Kidney (tissue), 14 donors: ENCODE results near the gene GRB14. TPM values are rescaled to one million over a fixed set of nuclear protein-coding genes. Genes with fewer than 3 reads are reported as not detected.

Experiments
- DNase-seq, 5 donors: peaks; one replicate each; pipeline ENCODE4 v3.0.0-alpha.2; 2013 to 2020
- FAIRE-seq: peaks from 2 replicates; lab custom pipeline; 2012; peaks lifted over from hg19 to GRCh38; lab: Jason Lieb, UNC
- H3K27ac ChIP-seq, 2 donors: one replicate each; pipeline ENCODE4 v1.7.0; 2013; ENCODE audit warnings: low read depth in 2 of 2, low read length in 2 of 2, inconsistent platforms in 1 of 2
- H3K27me3 ChIP-seq: one replicate; pipeline ENCODE4 v1.7.1; 2013; ENCODE audit warnings: low read length, inconsistent platforms; ENCODE audit not compliant: control insufficient read depth, insufficient read depth
- H3K36me3 ChIP-seq, 3 donors: one replicate each; pipeline versions ENCODE4 v1.7.0 to v1.7.1; 2013; ENCODE audit warnings: low read length in 3 of 3, control low read depth in 1 of 3, inconsistent platforms in 1 of 3; ENCODE audit not compliant: insufficient read depth in 3 of 3, control insufficient read depth in 2 of 3
- H3K4me1 ChIP-seq, 3 donors: one replicate each; pipeline versions ENCODE4 v1.7.0 to v1.7.1; 2013; ENCODE audit warnings: low read length in 3 of 3, inconsistent platforms in 1 of 3, low read depth in 1 of 3; ENCODE audit not compliant: control insufficient read depth in 2 of 3, insufficient read depth in 2 of 3
- H3K4me3 ChIP-seq, 3 donors: one replicate each; pipeline versions ENCODE4 v1.7.0 to v1.8.1; 2013; ENCODE audit warnings: low read length in 3 of 3, control low read depth in 1 of 3, inconsistent platforms in 1 of 3
- H3K9ac ChIP-seq, 3 donors: one replicate each; pipeline versions ENCODE4 v1.7.0 to v1.7.1; 2013; ENCODE audit warnings: low read length in 3 of 3, control low read depth in 1 of 3, inconsistent platforms in 1 of 3
- H3K9me3 ChIP-seq, 3 donors: one replicate each; pipeline versions ENCODE4 v1.7.0 to v1.7.1; 2013; ENCODE audit warnings: low read length in 3 of 3, control low read depth in 1 of 3, inconsistent platforms in 1 of 3; ENCODE audit not compliant: control insufficient read depth in 2 of 3, insufficient read depth in 1 of 3
- CTCF ChIP-seq: IDR thresholded peaks from 3 replicates; pipeline ENCODE4 v1.5.1; 2012; ENCODE audit warnings: mild to moderate bottlenecking, moderate library complexity, borderline replicate concordance; ENCODE audit not compliant: insufficient read depth; ENCODE audit errors: extremely low read depth
- intact Hi-C: fragments of 100-400 bp; cut with DNase I; formaldehyde crosslinking; loops from one replicate; pipeline ENCODE4 v1.11.1; 2022
- polyA plus RNA-seq: library from polyadenylated mRNA; stranded (reverse); fragments of 350-450 nt; fragmentation: Illumina TruSeq; extraction: RNeasy Lipid Tissue Mini Kit (QIAGEN cat#74804); gene quantifications from one replicate; pipeline ENCODE4 v1.2.3, GENCODE V29; 2014; ENCODE audit warnings: low read depth, low replicate concordance; ENCODE audit not compliant: insufficient read depth
- total RNA-seq: library from RNA; stranded (reverse); fragmentation: NEBNext Ultra II Directional; extraction: Animal tissue kit (Norgen Biotek cat#: 25700); gene quantifications from one replicate; pipeline ENCODE4 v1.2.1, GENCODE V29; 2021
- donor health status: control.
- donor health status: control.
- donor health status: control.
- donor health status: control.
- donor health status: control.
- donor health status: DM: yes; HTN: yes; CAD: no.
- donor health status: Normal renal cell carcinoma (clear cell type).

The GRB14 gene
- total and polyA plus RNA-seq, 2 donors from 2014 or later, result 41.7 to 71.3 TPM

- Histone ChIP-seq H3K9me3 (no peaks in the 10 kb centered on the region), H3K4me1 (no peaks in the 10 kb centered on the region), H3K36me3 (no peaks in the 10 kb centered on the region), H3K9ac (no peak overlapping the region), H3K27me3 (no peaks in the 10 kb centered on the region), H3K27ac (no peak overlapping the region), H3K4me3 (no peak overlapping the region)
- TF ChIP-seq CTCF, result no peak
- FAIRE-seq (no peak), DNase-seq (no peak)
- intact Hi-C loops, result no loop called here
These were observed 40.2 kb downstream of the GRB14 start for GRCh38 chr2:164581050-164581449.

GRCh38 chr2:164574931-164575330 is 46.4 kb downstream of the GRB14 start:
- Histone ChIP-seq H3K4me3 (no peak overlapping the region), H3K36me3 (no peaks in the 10 kb centered on the region), H3K9me3 (no peaks in the 10 kb centered on the region), H3K27me3 (no peaks in the 10 kb centered on the region), H3K27ac (no peak overlapping the region), H3K4me1 (peaks cover 0 to 9% (median 5%) of the 10 kb centered on the region in 3 donors), H3K9ac (no peak overlapping the region)
- no peak for DNase-seq
- peak; percentile 34 for TF ChIP-seq CTCF
- intact Hi-C loops, result no loop called here
- no peak for FAIRE-seq

- Histone ChIP-seq H3K4me1 (peaks cover 0 to 15% (median 5%) of the 10 kb centered on the region in 3 donors), H3K4me3 (peak overlapping the region in 2 of 3 donors; percentile 8 to 14), H3K36me3 (no peaks in the 10 kb centered on the region), H3K9me3 (no peaks in the 10 kb centered on the region), H3K27ac (no peak overlapping the region), H3K27me3 (no peaks in the 10 kb centered on the region), H3K9ac (no peak overlapping the region)
- FAIRE-seq, result no peak
- intact Hi-C loops, result no loop called here
- no peak for DNase-seq
- no peak for TF ChIP-seq CTCF
These were observed 50.8 kb downstream of the GRB14 start for GRCh38 chr2:164570475-164570874.

DNA sequence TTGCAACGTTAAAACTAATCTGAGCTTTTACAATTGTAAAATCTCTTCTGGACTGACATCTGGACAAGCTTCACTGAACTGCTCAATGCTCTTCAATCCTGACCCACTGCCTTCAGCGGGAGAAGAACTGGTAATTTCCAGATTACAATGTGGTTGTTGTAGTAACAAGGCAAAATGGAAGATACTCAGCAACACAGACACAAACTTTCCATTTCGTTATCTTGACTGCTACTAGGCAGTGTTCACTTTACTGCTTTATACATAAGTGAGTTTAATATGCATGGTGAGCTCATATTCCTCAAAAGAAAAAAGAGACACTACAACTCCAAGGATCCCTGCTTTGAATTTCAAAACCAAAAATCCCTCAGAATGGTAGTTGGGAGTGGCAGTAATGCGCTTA is 51.9 kb downstream of the GRB14 start:
- TF ChIP-seq CTCF, result no peak
- peak overlapping the region in 2 of 3 donors; percentile 41 for H3K4me3 ChIP-seq
- intact Hi-C loops, result no loop called here
- FAIRE-seq, result no peak
- H3K9me3 ChIP-seq, result no peaks in the 10 kb centered on the region
- peaks cover 0 to 15% (median 5%) of the 10 kb centered on the region in 3 donors for H3K4me1 ChIP-seq
- no peaks in the 10 kb centered on the region for H3K36me3 ChIP-seq
- DNase-seq, result peak in 1 of 5 donors; percentile 31
- no peak overlapping the region for H3K9ac ChIP-seq
- H3K27me3 ChIP-seq, result no peaks in the 10 kb centered on the region
- H3K27ac ChIP-seq, result peak overlapping the region; percentile 42 to 43
